Fibroblast of mammary gland (primary cell): ENCODE results near the gene ADCY2.

Experiments used
- DNase-seq: peaks from one replicate; pipeline ENCODE4 v3.0.0-alpha.2; 2010; ENCODE audit warnings: low read depth
- H3K4me3 ChIP-seq: 2 replicates; pipeline ENCODE4 v1.5.1; 2011; ENCODE audit warnings: low read depth, mild to moderate bottlenecking, low read length, moderate library complexity; ENCODE audit not compliant: control insufficient read depth
- CTCF ChIP-seq: conservative IDR thresholded peaks from 2 replicates; pipeline ENCODE4 v1.5.1; 2011; ENCODE audit warnings: low read depth, low read length, inconsistent platforms; ENCODE audit not compliant: control insufficient read depth, insufficient read depth

ADCY2 gene

GRCh38 chr5:7789567-7789966, 393.6 kb downstream of the ADCY2 start:
- no peak overlapping the region for H3K4me3 ChIP-seq
- TF ChIP-seq CTCF, result no peak
- DNase-seq, result no peak

- H3K4me3 ChIP-seq, result no peak overlapping the region
- TF ChIP-seq CTCF, result no peak
- no peak for DNase-seq
These were observed 398.0 kb downstream of the ADCY2 start for GRCh38 chr5:7793895-7794294.

- no peak for DNase-seq
- no peak overlapping the region for H3K4me3 ChIP-seq
- TF ChIP-seq CTCF, result no peak
These were observed 398.4 kb downstream of the ADCY2 start for GRCh38 chr5:7794311-7794710.

- no peak for TF ChIP-seq CTCF
- DNase-seq, result no peak
- no peak overlapping the region for H3K4me3 ChIP-seq
These were observed 398.9 kb downstream of the ADCY2 start for GRCh38 chr5:7794823-7795222.

GRCh38 chr5:7795306-7795705, 399.4 kb downstream of the ADCY2 start:
- H3K4me3 ChIP-seq, result no peak overlapping the region
- DNase-seq, result no peak
- no peak for TF ChIP-seq CTCF

GRCh38 chr5:7801891-7802614, 406.1 kb downstream of the ADCY2 start:
- no peak for TF ChIP-seq CTCF
- no peak overlapping the region for H3K4me3 ChIP-seq
- no peak for DNase-seq

GRCh38 chr5:7802855-7803254, 406.9 kb downstream of the ADCY2 start:
- H3K4me3 ChIP-seq, result no peak overlapping the region
- DNase-seq, result peak; percentile 35
- TF ChIP-seq CTCF, result no peak
